Measurements from ENCODE around the gene FFAR3.

Gene FFAR3

GRCh38 chr19:35409191-35409590, 50.9 kb downstream of the FFAR3 start:
- DNase-seq (ENCODE audit: low spot score in 2 of 2) (no peak), ATAC-seq (no peak)
- no peaks in the 10 kb centered on the region for H3K36me3 Mint-ChIP-seq
- H3K27ac Mint-ChIP-seq: no peak overlapping the region
- peaks cover 22% of the 10 kb centered on the region for H3K4me1 Mint-ChIP-seq
- H3K9me3 Mint-ChIP-seq: peaks cover 2% of the 10 kb centered on the region
- no peak overlapping the region for H3K4me3 Mint-ChIP-seq
